HEK293 (cell line): Measurements from ENCODE around the gene MMD2.

ENCODE experiments used
- EGR2 ChIP-seq: fragments of 450-650 bp; formaldehyde crosslinking; IDR thresholded peaks from 2 replicates; pipeline ENCODE4 v1.5.1; 2016; ENCODE audit warnings: low read depth, missing biosample characterization, missing genetic modification characterization
- GLI4 ChIP-seq: fragments of 450-650 bp; formaldehyde crosslinking; IDR thresholded peaks from 2 replicates; pipeline ENCODE4 v1.5.1; 2016; ENCODE audit warnings: missing biosample characterization, missing genetic modification characterization
- SCRT1 ChIP-seq: fragments of 450-650 bp; formaldehyde crosslinking; IDR thresholded peaks from 2 replicates; pipeline ENCODE4 v1.5.1; 2016; ENCODE audit warnings: missing biosample characterization, missing genetic modification characterization, borderline replicate concordance
- SP3 ChIP-seq: fragments of 450-650 bp; formaldehyde crosslinking; IDR thresholded peaks from 2 replicates; pipeline ENCODE4 v1.5.1; 2016; ENCODE audit warnings: missing biosample characterization, missing genetic modification characterization
- TCF7L2 ChIP-seq: IDR thresholded peaks from 2 replicates; pipeline ENCODE4 v1.6.1; 2011; ENCODE audit warnings: low read depth, mild to moderate bottlenecking, inconsistent platforms, low read length, moderate library complexity, borderline replicate concordance
- ZBTB1 ChIP-seq: fragments of 450-650 bp; formaldehyde crosslinking; IDR thresholded peaks from 2 replicates; pipeline ENCODE4 v1.5.1; 2016; ENCODE audit warnings: missing biosample characterization, missing genetic modification characterization
- ZBTB8A ChIP-seq: fragments of 450-650 bp; formaldehyde crosslinking; IDR thresholded peaks from 2 replicates; pipeline ENCODE4 v1.5.1; 2016; ENCODE audit warnings: missing biosample characterization, missing genetic modification characterization
- ZFP37 ChIP-seq: fragments of 450-650 bp; formaldehyde crosslinking; IDR thresholded peaks from 2 replicates; pipeline ENCODE4 v1.5.1; 2016; ENCODE audit warnings: missing biosample characterization, missing genetic modification characterization
- ZNF174 ChIP-seq: fragments of 450-650 bp; formaldehyde crosslinking; IDR thresholded peaks from 2 replicates; pipeline ENCODE4 v1.5.0; 2017; ENCODE audit warnings: missing biosample characterization, mild to moderate bottlenecking, missing genetic modification characterization
- ZNF211 ChIP-seq: fragments of 450-650 bp; formaldehyde crosslinking; IDR thresholded peaks from 2 replicates; pipeline ENCODE4 v1.5.1; 2016; ENCODE audit warnings: low read depth, missing biosample characterization, missing genetic modification characterization
- ZNF23 ChIP-seq: fragments of 450-650 bp; formaldehyde crosslinking; IDR thresholded peaks from 2 replicates; pipeline ENCODE4 v1.5.1; 2016; ENCODE audit warnings: missing biosample characterization, missing genetic modification characterization, borderline replicate concordance
- ZNF24 ChIP-seq: fragments of 450-650 bp; formaldehyde crosslinking; IDR thresholded peaks from 2 replicates; pipeline ENCODE4 v1.5.1; 2016; ENCODE audit warnings: missing biosample characterization, missing genetic modification characterization
- ZNF311 ChIP-seq: fragments of 450-650 bp; formaldehyde crosslinking; IDR thresholded peaks from 2 replicates; pipeline ENCODE4 v1.5.1; 2017; ENCODE audit warnings: missing biosample characterization, missing genetic modification characterization, borderline replicate concordance
- ZNF37A ChIP-seq: fragments of 450-650 bp; IDR thresholded peaks from 2 replicates; pipeline ENCODE4 v1.5.1; 2018; ENCODE audit warnings: missing biosample characterization, missing genetic modification characterization
- ZNF426 ChIP-seq: fragments of 450-650 bp; formaldehyde crosslinking; IDR thresholded peaks from 2 replicates; pipeline ENCODE4 v1.5.1; 2017; ENCODE audit warnings: missing biosample characterization, missing genetic modification characterization, mild to moderate bottlenecking, inconsistent platforms, moderate library complexity
- ZNF48 ChIP-seq: fragments of 450-650 bp; formaldehyde crosslinking; IDR thresholded peaks from 2 replicates; pipeline ENCODE4 v1.5.1; 2016; ENCODE audit warnings: missing biosample characterization, missing genetic modification characterization
- ZNF544 ChIP-seq: fragments of 450-650 bp; formaldehyde crosslinking; IDR thresholded peaks from 2 replicates; pipeline ENCODE4 v1.5.0; 2017; ENCODE audit warnings: missing biosample characterization, missing genetic modification characterization
- ZNF626 ChIP-seq: fragments of 450-650 bp; sonication (Bioruptor Pico); formaldehyde crosslinking; IDR thresholded peaks from 2 replicates; pipeline ENCODE4 v1.5.1; 2018; ENCODE audit warnings: missing biosample characterization, missing genetic modification characterization, inconsistent platforms
- ZNF677 ChIP-seq: fragments of 450-650 bp; IDR thresholded peaks from 2 replicates; pipeline ENCODE4 v1.5.0; 2018; ENCODE audit warnings: missing biosample characterization, mild to moderate bottlenecking, missing genetic modification characterization, moderate library complexity
- ZNF837 ChIP-seq: fragments of 450-650 bp; formaldehyde crosslinking; IDR thresholded peaks from 2 replicates; pipeline ENCODE4 v1.5.1; 2016; ENCODE audit warnings: missing biosample characterization, missing genetic modification characterization
- ZNF843 ChIP-seq: fragments of 450-650 bp; formaldehyde crosslinking; IDR thresholded peaks from 2 replicates; pipeline ENCODE4 v1.5.1; 2016; ENCODE audit warnings: missing biosample characterization, missing genetic modification characterization
- ZSCAN30 ChIP-seq: fragments of 450-650 bp; IDR thresholded peaks from 2 replicates; pipeline ENCODE4 v1.5.1; 2018; ENCODE audit warnings: missing biosample characterization, mild to moderate bottlenecking, missing genetic modification characterization, moderate library complexity
- TF ChIP-seq, protein P1 (sequence below): fragments of 450-650 bp; formaldehyde crosslinking; IDR thresholded peaks from 2 replicates; pipeline ENCODE4 v1.5.1; 2016; ENCODE audit warnings: missing biosample characterization, missing genetic modification characterization, borderline replicate concordance
- TF ChIP-seq, protein P2 (sequence below): fragments of 450-650 bp; formaldehyde crosslinking; optimal IDR thresholded peaks from 2 replicates; pipeline ENCODE3; 2016; ENCODE audit warnings: missing biosample characterization, mild to moderate bottlenecking, missing genetic modification characterization
- TF ChIP-seq, protein P3 (sequence below): fragments of 450-650 bp; formaldehyde crosslinking; IDR thresholded peaks from 2 replicates; pipeline ENCODE4 v1.5.1; 2016; ENCODE audit warnings: missing biosample characterization, missing genetic modification characterization, borderline replicate concordance
- TF ChIP-seq, protein P4 (sequence below): fragments of 450-650 bp; formaldehyde crosslinking; IDR thresholded peaks from 2 replicates; pipeline ENCODE4 v1.5.1; 2016; ENCODE audit warnings: missing biosample characterization, missing genetic modification characterization, low read depth
- TF ChIP-seq, protein P5 (sequence below): fragments of 450-650 bp; IDR thresholded peaks from 2 replicates; pipeline ENCODE4 v1.5.1; 2018; ENCODE audit warnings: missing biosample characterization, mild to moderate bottlenecking, missing genetic modification characterization
- TF ChIP-seq, protein P6 (sequence below): fragments of 450-650 bp; formaldehyde crosslinking; IDR thresholded peaks from 2 replicates; pipeline ENCODE4; 2016; ENCODE audit warnings: missing biosample characterization, missing genetic modification characterization

The MMD2 gene

DNA sequence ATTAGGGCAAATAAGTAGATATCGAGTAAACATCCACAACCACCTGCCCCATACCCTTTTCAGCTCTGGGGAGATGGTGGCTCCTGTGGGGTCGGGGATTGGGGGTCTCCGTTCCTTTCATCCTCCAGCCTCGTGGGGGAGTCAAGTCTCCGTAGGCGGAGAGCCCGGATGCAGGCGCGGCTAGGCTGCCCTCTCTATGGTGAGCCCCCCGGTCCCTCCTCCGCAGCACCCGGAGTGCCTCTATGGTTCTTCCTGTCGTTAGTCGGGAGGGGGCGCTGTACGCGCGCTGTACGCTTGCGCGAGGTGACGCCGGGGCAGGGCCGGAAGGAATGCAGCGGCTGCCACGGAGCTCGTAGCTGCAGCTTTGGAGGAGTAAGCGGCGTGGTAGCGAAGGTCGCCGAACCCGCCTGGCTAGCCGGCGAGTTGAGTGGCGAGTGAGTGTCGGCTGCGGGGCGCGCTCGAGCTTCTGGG, 14.8 kb upstream of the MMD2 start (continued):
- TF ChIP-seq ZNF174 (tag by site-specific recombination) (peak; percentile 99), ZNF23 (tag by site-specific recombination) (no peak), ZNF626 (tag by site-specific recombination) (no peak), ZNF426 (tag by site-specific recombination) (no peak), ZFP37 (tag by site-specific recombination) (no peak), GLI4 (tag by site-specific recombination) (no peak), ZBTB1 (tag by site-specific recombination) (no peak), SP3 (tag by site-specific recombination) (peak; percentile 40; the same call in 1 of the 2 replicates), ZNF211 (tag by site-specific recombination) (no peak), ZNF837 (no peak), ZSCAN30 (tag by site-specific recombination) (no peak), SCRT1 (no peak), ZNF37A (tag by site-specific recombination) (no peak), ZNF843 (tag by site-specific recombination) (peak; percentile 23; the same call in 1 of the 2 replicates), TCF7L2 (no peak), EGR2 (tag by site-specific recombination) (no peak), ZNF544 (no peak), ZNF48 (no peak), ZNF24 (tag by site-specific recombination) (peak; percentile 70; the same call in 1 of the 2 replicates), ZNF677 (tag by site-specific recombination) (no peak), ZNF311 (no peak), ZBTB8A (tag by site-specific recombination) (peak; percentile 53)
- TF ChIP-seq, protein P1, sequence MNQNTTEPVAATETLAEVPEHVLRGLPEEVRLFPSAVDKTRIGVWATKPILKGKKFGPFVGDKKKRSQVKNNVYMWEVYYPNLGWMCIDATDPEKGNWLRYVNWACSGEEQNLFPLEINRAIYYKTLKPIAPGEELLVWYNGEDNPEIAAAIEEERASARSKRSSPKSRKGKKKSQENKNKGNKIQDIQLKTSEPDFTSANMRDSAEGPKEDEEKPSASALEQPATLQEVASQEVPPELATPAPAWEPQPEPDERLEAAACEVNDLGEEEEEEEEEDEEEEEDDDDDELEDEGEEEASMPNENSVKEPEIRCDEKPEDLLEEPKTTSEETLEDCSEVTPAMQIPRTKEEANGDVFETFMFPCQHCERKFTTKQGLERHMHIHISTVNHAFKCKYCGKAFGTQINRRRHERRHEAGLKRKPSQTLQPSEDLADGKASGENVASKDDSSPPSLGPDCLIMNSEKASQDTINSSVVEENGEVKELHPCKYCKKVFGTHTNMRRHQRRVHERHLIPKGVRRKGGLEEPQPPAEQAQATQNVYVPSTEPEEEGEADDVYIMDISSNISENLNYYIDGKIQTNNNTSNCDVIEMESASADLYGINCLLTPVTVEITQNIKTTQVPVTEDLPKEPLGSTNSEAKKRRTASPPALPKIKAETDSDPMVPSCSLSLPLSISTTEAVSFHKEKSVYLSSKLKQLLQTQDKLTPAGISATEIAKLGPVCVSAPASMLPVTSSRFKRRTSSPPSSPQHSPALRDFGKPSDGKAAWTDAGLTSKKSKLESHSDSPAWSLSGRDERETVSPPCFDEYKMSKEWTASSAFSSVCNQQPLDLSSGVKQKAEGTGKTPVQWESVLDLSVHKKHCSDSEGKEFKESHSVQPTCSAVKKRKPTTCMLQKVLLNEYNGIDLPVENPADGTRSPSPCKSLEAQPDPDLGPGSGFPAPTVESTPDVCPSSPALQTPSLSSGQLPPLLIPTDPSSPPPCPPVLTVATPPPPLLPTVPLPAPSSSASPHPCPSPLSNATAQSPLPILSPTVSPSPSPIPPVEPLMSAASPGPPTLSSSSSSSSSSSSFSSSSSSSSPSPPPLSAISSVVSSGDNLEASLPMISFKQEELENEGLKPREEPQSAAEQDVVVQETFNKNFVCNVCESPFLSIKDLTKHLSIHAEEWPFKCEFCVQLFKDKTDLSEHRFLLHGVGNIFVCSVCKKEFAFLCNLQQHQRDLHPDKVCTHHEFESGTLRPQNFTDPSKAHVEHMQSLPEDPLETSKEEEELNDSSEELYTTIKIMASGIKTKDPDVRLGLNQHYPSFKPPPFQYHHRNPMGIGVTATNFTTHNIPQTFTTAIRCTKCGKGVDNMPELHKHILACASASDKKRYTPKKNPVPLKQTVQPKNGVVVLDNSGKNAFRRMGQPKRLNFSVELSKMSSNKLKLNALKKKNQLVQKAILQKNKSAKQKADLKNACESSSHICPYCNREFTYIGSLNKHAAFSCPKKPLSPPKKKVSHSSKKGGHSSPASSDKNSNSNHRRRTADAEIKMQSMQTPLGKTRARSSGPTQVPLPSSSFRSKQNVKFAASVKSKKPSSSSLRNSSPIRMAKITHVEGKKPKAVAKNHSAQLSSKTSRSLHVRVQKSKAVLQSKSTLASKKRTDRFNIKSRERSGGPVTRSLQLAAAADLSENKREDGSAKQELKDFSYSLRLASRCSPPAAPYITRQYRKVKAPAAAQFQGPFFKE (tag by site-specific recombination), result no peak
- TF ChIP-seq, protein P2, sequence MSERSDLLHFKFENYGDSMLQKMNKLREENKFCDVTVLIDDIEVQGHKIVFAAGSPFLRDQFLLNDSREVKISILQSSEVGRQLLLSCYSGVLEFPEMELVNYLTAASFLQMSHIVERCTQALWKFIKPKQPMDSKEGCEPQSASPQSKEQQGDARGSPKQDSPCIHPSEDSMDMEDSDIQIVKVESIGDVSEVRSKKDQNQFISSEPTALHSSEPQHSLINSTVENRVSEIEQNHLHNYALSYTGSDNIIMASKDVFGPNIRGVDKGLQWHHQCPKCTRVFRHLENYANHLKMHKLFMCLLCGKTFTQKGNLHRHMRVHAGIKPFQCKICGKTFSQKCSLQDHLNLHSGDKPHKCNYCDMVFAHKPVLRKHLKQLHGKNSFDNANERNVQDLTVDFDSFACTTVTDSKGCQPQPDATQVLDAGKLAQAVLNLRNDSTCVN (tag by site-specific recombination), result peak; percentile 73
- TF ChIP-seq, protein P3, sequence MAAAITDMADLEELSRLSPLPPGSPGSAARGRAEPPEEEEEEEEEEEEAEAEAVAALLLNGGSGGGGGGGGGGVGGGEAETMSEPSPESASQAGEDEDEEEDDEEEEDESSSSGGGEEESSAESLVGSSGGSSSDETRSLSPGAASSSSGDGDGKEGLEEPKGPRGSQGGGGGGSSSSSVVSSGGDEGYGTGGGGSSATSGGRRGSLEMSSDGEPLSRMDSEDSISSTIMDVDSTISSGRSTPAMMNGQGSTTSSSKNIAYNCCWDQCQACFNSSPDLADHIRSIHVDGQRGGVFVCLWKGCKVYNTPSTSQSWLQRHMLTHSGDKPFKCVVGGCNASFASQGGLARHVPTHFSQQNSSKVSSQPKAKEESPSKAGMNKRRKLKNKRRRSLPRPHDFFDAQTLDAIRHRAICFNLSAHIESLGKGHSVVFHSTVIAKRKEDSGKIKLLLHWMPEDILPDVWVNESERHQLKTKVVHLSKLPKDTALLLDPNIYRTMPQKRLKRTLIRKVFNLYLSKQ (tag by site-specific recombination), result no peak
- TF ChIP-seq, protein P4, sequence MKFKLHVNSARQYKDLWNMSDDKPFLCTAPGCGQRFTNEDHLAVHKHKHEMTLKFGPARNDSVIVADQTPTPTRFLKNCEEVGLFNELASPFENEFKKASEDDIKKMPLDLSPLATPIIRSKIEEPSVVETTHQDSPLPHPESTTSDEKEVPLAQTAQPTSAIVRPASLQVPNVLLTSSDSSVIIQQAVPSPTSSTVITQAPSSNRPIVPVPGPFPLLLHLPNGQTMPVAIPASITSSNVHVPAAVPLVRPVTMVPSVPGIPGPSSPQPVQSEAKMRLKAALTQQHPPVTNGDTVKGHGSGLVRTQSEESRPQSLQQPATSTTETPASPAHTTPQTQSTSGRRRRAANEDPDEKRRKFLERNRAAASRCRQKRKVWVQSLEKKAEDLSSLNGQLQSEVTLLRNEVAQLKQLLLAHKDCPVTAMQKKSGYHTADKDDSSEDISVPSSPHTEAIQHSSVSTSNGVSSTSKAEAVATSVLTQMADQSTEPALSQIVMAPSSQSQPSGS (tag by site-specific recombination), result no peak
- TF ChIP-seq, protein P5, sequence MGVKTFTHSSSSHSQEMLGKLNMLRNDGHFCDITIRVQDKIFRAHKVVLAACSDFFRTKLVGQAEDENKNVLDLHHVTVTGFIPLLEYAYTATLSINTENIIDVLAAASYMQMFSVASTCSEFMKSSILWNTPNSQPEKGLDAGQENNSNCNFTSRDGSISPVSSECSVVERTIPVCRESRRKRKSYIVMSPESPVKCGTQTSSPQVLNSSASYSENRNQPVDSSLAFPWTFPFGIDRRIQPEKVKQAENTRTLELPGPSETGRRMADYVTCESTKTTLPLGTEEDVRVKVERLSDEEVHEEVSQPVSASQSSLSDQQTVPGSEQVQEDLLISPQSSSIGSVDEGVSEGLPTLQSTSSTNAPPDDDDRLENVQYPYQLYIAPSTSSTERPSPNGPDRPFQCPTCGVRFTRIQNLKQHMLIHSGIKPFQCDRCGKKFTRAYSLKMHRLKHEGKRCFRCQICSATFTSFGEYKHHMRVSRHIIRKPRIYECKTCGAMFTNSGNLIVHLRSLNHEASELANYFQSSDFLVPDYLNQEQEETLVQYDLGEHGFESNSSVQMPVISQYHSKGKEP (tag by site-specific recombination), result 0 out of 2 replicates have a peak, but pooled peaks have one; percentile 5
- TF ChIP-seq, protein P6, sequence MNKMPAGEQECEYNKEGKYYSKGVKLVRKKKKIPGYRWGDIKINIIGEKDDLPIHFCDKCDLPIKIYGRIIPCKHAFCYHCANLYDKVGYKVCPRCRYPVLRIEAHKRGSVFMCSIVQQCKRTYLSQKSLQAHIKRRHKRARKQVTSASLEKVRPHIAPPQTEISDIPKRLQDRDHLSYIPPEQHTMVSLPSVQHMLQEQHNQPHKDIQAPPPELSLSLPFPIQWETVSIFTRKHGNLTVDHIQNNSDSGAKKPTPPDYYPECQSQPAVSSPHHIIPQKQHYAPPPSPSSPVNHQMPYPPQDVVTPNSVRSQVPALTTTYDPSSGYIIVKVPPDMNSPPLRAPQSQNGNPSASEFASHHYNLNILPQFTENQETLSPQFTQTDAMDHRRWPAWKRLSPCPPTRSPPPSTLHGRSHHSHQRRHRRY (tag by site-specific recombination), result no peak
